Subcutaneous adipose tissue (tissue), 4 donors: ENCODE data around the gene CC2D1A. TPM values are rescaled to one million over a fixed set of nuclear protein-coding genes. Genes with fewer than 3 reads are reported as not detected.

Experiments
- total RNA-seq, 4 donors: library from RNA; depleted of rRNA; stranded (reverse); fragments of >200 nt; gene quantifications; one replicate each; pipeline ENCODE4 v1.1.0, GENCODE V29; 2016
- TF ChIP-seq, protein P1 (sequence below): fragments of 450-650 bp; IDR thresholded peaks from one replicate; pipeline ENCODE4 v1.5.1; 2016; ENCODE audit warnings: low read depth, mild to moderate bottlenecking, control low read depth, antibody characterized with exemption, moderate library complexity

CC2D1A gene
- total RNA-seq, 4 donors from 2014 or later, result 15.2 to 36.2 (median 16.5) TPM

GRCh38 chr19:13965377-13965896 is 59.4 kb downstream of the CC2D1A start:
- TF ChIP-seq, protein P1, sequence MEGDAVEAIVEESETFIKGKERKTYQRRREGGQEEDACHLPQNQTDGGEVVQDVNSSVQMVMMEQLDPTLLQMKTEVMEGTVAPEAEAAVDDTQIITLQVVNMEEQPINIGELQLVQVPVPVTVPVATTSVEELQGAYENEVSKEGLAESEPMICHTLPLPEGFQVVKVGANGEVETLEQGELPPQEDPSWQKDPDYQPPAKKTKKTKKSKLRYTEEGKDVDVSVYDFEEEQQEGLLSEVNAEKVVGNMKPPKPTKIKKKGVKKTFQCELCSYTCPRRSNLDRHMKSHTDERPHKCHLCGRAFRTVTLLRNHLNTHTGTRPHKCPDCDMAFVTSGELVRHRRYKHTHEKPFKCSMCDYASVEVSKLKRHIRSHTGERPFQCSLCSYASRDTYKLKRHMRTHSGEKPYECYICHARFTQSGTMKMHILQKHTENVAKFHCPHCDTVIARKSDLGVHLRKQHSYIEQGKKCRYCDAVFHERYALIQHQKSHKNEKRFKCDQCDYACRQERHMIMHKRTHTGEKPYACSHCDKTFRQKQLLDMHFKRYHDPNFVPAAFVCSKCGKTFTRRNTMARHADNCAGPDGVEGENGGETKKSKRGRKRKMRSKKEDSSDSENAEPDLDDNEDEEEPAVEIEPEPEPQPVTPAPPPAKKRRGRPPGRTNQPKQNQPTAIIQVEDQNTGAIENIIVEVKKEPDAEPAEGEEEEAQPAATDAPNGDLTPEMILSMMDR, result no peak

DNA sequence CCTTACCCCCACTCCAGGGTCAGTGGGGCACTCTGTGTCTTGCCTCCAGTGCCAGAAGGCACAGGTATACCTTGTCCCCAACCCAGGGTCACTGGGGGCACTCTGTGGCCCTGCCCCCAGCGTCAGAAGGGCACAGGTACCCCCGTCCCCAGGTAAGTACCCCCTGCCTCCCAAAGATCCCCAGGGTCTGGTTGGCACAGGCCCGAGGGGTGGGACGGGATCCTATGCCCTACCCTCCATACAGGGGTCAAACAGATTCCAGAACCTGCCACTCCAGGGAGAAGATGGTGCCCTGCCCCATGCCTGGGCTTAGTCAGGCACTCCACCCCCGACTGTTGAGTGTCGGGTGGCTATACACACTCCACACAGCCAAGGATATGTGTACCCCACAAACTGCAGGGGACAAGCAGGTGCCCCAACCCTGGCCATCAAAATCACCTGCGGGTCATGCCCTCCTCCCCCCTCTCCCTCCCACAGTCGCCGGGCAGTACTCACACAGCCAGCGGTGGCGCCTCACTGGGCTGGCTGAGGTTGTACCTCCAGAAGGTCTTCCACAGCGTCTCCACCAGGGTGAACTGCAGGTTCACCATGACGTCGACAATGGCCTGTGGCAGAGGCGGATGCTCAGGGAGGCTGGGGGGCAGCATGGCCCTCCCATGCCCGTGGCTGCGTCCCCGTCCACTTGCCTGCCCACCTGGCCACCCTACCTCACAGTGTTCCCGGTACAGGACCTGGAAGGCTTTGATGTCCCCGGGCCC is 60.1 kb downstream of the CC2D1A start:
- TF ChIP-seq, protein P1, result no peak

DNA sequence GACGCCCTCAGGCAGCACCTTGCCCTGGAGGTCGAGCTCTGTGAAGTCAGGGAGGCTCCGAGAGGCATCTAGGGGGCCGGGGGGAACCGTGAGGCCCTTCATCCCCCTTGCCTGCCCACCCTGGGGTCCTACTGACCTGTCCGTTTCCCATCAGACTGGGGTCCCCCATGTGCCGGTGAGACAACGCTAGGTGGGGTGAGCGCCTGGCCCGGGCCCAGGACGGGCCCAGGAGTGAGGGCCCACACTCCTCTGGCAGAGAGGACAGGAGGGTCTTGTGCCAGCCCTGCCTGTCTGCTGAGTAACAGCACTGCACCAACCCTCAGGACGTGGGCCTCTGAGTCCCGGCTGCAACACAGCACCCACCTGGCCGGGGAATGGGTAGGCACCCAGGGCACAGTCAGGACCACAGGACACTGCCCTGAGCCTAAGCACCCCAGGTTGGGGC is 60.7 kb downstream of the CC2D1A start:
- TF ChIP-seq, protein P1, result no peak

GRCh38 chr19:13968383-13968935 is 62.5 kb downstream of the CC2D1A start:
- TF ChIP-seq, protein P1, result no peak

GRCh38 chr19:13968999-13969398 is 63.0 kb downstream of the CC2D1A start:
- TF ChIP-seq, protein P1, result no peak

DNA sequence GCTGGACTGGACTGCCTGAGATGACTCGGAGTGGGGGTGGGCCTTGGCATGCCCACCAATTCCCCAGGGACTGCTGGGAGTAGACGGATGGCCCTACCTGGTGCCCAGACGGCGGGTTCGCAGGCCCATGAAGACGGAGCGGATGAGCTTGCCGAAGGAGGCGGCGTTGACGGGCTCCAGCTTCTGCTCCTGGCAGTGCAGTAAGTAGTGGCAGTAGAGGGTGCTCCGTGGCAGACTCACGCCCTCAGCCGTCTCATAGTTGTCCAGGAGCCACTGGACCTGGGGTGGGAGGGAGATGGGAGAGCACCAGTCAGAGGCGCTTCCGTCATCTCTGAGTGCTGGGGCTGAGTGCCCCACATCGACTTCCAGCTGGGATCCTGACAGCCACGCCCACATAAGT is 63.9 kb downstream of the CC2D1A start:
- TF ChIP-seq, protein P1, result no peak

DNA sequence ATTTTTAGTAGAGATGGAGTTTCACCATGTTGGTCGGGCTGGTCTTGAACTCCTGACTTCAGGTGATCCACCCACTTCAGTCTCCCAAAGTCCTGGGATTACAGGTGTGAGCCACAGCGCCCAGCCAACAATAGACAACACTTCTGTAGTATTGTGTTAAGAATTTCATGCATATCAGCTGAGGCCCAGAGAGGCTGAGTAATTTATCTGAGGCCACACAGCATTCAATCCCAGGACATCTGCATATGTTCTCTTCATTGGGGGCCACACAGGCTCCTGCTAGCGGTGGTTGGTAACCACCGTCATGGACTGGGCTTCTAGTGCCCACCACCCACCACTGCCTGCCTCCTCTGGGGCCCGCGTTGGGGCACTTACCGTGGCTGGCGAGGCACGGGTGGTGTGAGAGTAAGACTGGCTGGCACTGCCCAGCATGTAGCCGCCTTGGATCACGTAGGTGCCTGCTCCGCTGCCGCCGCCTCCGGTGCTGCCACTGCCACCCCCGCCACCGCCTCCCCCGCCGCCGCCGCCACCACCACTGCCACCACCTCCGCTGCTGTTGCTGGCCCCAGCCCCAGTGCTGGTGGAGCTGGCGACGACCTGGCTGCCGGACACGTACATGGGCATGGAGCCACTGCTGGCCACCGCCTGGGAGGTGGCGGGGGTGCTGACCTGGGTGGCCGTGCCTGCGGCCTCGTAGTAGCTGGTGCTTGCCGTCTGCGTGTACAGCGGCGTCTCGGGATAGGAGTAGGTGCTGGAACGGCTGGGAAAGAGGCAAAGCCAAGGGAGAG is 66.6 kb downstream of the CC2D1A start:
- TF ChIP-seq, protein P1, result no peak
